ENCODE measurements around the gene CLK2.
"Not testable (repeated sequence)": the region's sequence is repeated elsewhere in the genome, so short reads cannot be mapped to it uniquely, and the experiment has no call there.

The CLK2 gene

GRCh38 chr1:155214702-155215101 is 58.6 kb downstream of the CLK2 start:
- DNase-seq (ENCODE audit: extremely low read depth in 1 of 2, low read depth in 1 of 2): not testable (repeated sequence)

All from activated CD8-positive, alpha-beta memory T cell treated with anti-CD3 and anti-CD28 coated beads for 1 hour (primary cell).